Muscle layer of duodenum (tissue), 2 donors: ENCODE results near the gene ATP9B.

Source experiments
- H3K27ac ChIP-seq: one replicate; pipeline ENCODE4 v1.7.0; 2013; ENCODE audit warnings: mild to moderate bottlenecking, low read length
- H3K27me3 ChIP-seq: one replicate; pipeline ENCODE4 v1.7.0; 2013; ENCODE audit warnings: low read depth, mild to moderate bottlenecking, control low read depth, low read length
- H3K36me3 ChIP-seq, 2 donors: one replicate each; pipeline ENCODE4 v1.7.0; 2013; ENCODE audit warnings: low read length in 2 of 2, control low read depth in 1 of 2, mild to moderate bottlenecking in 1 of 2; ENCODE audit not compliant: insufficient read depth in 2 of 2, control insufficient read depth in 1 of 2
- H3K4me1 ChIP-seq, 2 donors: one replicate each; pipeline ENCODE4 v1.7.0; 2013; ENCODE audit warnings: low read length in 2 of 2, mild to moderate bottlenecking in 2 of 2, control low read depth in 1 of 2, moderate library complexity in 1 of 2; ENCODE audit not compliant: insufficient read depth in 2 of 2, control insufficient read depth in 1 of 2
- H3K4me3 ChIP-seq, 2 donors: one replicate each; pipeline ENCODE4 v1.7.0; 2013; ENCODE audit warnings: low read length in 2 of 2, low read depth in 1 of 2, mild to moderate bottlenecking in 1 of 2
- H3K9me3 ChIP-seq, 2 donors: one replicate each; pipeline ENCODE4 v1.7.0; 2013; ENCODE audit warnings: low read length in 2 of 2, control low read depth in 1 of 2, mild to moderate bottlenecking in 1 of 2; ENCODE audit not compliant: control insufficient read depth in 1 of 2
- donor health status: healthy.

The ATP9B gene, protein sequence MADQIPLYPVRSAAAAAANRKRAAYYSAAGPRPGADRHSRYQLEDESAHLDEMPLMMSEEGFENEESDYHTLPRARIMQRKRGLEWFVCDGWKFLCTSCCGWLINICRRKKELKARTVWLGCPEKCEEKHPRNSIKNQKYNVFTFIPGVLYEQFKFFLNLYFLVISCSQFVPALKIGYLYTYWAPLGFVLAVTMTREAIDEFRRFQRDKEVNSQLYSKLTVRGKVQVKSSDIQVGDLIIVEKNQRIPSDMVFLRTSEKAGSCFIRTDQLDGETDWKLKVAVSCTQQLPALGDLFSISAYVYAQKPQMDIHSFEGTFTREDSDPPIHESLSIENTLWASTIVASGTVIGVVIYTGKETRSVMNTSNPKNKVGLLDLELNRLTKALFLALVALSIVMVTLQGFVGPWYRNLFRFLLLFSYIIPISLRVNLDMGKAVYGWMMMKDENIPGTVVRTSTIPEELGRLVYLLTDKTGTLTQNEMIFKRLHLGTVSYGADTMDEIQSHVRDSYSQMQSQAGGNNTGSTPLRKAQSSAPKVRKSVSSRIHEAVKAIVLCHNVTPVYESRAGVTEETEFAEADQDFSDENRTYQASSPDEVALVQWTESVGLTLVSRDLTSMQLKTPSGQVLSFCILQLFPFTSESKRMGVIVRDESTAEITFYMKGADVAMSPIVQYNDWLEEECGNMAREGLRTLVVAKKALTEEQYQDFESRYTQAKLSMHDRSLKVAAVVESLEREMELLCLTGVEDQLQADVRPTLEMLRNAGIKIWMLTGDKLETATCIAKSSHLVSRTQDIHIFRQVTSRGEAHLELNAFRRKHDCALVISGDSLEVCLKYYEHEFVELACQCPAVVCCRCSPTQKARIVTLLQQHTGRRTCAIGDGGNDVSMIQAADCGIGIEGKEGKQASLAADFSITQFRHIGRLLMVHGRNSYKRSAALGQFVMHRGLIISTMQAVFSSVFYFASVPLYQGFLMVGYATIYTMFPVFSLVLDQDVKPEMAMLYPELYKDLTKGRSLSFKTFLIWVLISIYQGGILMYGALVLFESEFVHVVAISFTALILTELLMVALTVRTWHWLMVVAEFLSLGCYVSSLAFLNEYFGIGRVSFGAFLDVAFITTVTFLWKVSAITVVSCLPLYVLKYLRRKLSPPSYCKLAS

DNA sequence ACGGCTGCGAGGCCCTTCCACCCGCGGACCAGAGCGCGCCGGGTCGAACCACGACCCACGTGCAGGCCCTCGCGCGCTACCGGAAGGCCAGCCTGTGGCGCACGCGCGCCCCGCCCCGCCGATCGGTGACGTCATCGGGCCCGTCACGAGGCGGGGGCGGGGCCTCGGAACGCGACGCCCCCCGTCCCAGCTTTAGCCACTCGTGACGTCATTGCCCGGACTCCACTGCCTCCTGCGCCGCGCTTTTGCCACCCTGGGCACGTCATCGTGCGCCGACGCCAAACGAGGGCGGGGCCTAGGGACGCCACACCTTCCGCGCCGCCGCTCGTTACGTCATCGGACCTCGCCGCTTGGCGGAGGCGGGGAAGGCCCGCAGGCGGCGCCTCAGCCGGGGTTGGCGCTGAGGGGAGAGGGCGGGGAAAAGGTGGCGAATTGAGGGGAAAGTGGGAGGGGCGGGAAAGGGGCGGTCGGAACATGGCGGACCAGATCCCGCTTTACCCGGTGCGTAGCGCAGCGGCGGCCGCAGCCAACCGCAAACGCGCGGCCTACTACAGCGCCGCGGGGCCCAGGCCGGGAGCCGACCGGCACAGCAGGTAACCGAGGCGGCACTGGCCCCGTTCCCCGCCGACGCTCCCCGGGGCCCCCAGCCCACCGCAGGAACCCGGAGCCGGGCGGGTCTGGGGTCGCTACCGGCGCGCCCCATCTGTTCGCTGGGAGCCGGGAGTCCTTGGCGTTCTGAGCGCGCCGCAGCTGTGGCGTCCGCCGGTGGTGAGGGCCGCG is at the start of gene ATP9B:
TSS of gene ATP9B (plus strand) at position 458 of the 780 bp plus-strand sequence. CDS start at position 475, 17 bp downstream.
- Histone ChIP-seq H3K4me1 (peaks cover 6 to 15% of the 10 kb centered on the region in 2 donors), H3K9me3 (no peaks in the 10 kb centered on the region), H3K36me3 (no peaks in the 10 kb centered on the region), H3K27ac (peak within 1 kb of the TSS; percentile 92), H3K4me3 (peak within 1 kb of the TSS; percentile 72 to 86), H3K27me3 (no peaks in the 10 kb centered on the region)

DNA sequence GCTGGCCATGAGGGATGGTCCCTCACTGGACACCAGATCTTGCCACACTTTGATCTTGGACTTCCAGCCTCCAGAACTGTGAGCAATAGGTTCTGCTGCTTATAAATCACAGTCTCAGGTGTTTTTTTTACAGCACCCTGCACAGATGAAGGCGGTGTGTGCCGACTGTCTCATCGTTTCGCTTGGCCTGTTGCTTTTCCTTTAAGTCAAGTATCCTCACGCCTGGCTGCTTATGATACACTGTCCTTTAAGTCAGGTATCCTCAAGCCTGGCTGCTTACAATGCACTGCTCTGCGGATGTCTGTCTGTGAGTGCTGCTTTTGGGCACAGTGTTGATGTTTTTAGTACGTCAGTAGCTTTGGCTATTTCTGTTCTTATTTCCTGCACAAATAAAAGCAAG is 49.3 kb upstream of the ATP9B start:
- no peak overlapping the region for H3K4me3 ChIP-seq
- H3K27me3 ChIP-seq, result no peaks in the 10 kb centered on the region
- H3K9me3 ChIP-seq, result peaks cover 0 to 8% of the 10 kb centered on the region in 2 donors
- H3K27ac ChIP-seq, result no peak overlapping the region
- H3K36me3 ChIP-seq, result no peaks in the 10 kb centered on the region
- no peaks in the 10 kb centered on the region for H3K4me1 ChIP-seq

DNA sequence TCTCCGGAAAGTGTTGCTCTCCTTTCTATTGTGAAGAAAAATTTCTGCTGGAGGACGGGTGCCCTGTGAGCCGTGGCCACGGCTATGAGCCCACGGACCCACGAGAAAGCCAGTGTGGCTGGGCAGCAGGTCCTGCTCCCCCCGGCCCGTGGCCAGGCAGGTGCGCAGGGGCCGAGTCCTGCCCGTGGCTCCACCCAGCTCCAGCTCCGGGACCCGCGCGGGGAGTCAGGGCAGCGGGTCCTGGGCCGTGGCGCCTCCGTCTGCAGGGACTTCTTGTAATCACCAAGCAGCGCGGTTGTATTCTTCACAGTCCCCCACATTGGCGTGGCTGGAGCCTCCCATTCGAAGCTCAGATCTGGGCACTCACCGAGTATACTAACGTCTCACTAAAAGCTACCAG is 46.6 kb upstream of the ATP9B start:
- no peak overlapping the region for H3K4me3 ChIP-seq
- H3K36me3 ChIP-seq, result no peaks in the 10 kb centered on the region

DNA sequence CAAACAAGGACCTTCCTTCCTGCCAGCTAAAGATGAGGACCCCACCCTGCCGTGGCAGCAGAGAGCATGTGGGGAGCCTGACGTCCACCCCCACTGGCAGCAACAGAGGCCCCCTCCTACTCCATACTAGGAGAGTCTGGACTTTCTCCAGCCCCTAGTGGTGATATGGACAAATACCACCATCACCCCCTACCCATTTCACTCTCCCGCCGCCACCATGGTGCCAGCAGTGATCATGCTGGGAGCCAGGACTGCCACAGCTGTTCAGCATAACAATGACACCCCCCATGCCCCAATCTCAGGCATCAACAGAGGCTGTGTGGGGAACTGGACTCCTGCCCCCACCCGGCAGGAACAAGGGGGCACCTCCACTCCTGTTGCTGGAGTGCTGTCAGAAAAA is 42.7 kb upstream of the ATP9B start:
- H3K27me3 ChIP-seq, result no peaks in the 10 kb centered on the region
- peaks cover 0 to 26% of the 10 kb centered on the region in 2 donors for H3K9me3 ChIP-seq
- no peak overlapping the region for H3K27ac ChIP-seq
- H3K4me1 ChIP-seq, result no peaks in the 10 kb centered on the region
- H3K4me3 ChIP-seq, result no peak overlapping the region
- H3K36me3 ChIP-seq, result no peaks in the 10 kb centered on the region

More for the DNA sequence above, 46.6 kb upstream of the ATP9B start:
- Histone ChIP-seq H3K27me3 (no peaks in the 10 kb centered on the region), H3K4me1 (no peaks in the 10 kb centered on the region), H3K9me3 (peaks cover 0 to 8% of the 10 kb centered on the region in 2 donors), H3K27ac (no peak overlapping the region)

DNA sequence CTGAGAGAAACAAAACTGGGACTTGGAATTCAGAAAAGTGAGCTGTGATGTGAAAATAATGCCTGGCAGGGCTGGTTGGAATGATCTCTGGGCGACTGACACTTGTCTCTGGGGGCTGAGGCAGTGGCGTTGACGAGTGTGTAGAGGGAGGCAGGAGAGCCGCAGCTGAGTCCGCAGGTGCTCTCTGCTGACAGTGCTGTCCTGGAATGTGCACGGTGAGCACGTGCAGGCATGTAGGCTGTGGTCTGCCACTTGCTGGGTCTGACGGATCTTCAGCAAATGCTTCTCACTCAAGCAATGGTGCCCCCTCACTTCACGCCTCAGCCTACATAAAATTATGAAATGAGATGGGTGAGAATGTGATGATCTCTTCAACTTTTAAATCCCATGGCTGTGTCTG is 38.5 kb upstream of the ATP9B start:
- Histone ChIP-seq H3K4me3 (no peak overlapping the region), H3K4me1 (no peaks in the 10 kb centered on the region), H3K36me3 (no peaks in the 10 kb centered on the region)

DNA sequence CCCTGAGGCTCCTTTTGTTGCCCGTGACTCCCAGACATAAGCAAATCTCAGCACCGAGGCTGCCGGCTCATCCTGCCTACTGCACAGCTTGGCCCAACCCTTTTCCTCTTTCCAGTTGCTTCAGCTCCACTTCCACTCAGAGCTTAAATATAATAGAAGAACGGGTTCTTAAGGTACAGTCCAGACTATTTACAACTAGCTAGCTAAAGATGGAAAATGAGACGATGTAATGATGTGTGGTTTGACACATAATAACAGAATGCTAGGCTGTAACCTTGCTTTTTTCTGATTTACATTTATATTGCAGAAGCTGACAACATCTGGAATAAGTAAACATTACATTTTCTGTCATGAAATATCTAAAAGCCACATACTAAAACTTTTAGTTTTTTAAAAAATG is 26.9 kb upstream of the ATP9B start:
- Histone ChIP-seq H3K27me3 (no peaks in the 10 kb centered on the region), H3K4me3 (no peak overlapping the region), H3K4me1 (no peaks in the 10 kb centered on the region), H3K27ac (no peak overlapping the region), H3K36me3 (no peaks in the 10 kb centered on the region), H3K9me3 (no peaks in the 10 kb centered on the region)

More for the DNA sequence above, 38.5 kb upstream of the ATP9B start:
- Histone ChIP-seq H3K27me3 (no peaks in the 10 kb centered on the region), H3K9me3 (peaks cover 0 to 18% of the 10 kb centered on the region in 2 donors), H3K27ac (no peak overlapping the region)

DNA sequence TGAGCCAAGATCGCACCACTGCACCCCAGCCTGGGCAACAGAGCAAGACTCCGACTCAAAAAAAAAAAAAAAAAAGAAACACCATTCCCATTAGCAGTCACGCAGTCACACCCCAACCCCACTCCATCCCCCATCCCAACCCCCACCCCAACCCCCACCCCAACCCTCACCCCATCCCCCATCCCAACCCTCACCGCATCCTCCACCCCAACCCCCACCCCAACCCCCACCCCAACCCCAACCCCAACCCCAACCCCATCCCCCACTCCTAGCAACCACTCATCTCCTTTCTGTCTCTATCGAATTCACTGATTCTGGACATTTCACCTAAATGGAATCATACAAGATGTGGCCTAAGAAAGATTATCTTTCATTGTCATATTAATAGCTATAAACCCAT is 25.9 kb upstream of the ATP9B start:
- Histone ChIP-seq H3K4me1 (no peaks in the 10 kb centered on the region), H3K27me3 (no peaks in the 10 kb centered on the region), H3K9me3 (no peaks in the 10 kb centered on the region), H3K4me3 (no peak overlapping the region), H3K36me3 (no peaks in the 10 kb centered on the region), H3K27ac (no peak overlapping the region)

DNA sequence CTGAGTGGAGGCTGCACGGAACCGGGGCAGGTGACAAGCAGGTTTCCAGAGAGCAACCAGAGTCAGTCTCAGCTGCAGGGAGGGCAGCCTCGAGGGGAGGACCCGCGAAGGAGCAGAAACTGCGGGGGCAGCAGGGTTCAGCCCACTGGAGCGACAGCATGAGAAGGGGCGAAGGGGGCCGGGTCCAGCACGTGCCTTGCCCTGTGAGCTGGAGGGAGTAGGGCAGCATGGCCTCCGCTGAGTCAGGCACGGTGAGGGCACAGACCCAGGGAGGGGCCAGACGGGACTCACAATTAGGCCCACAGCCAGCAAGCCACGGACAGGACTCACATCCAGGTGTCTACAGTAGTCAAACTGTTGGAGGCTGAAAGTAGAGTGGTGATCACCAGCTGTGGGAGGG is 22.7 kb upstream of the ATP9B start:
- Histone ChIP-seq H3K36me3 (no peaks in the 10 kb centered on the region), H3K4me3 (no peak overlapping the region), H3K27me3 (no peaks in the 10 kb centered on the region), H3K9me3 (no peaks in the 10 kb centered on the region), H3K27ac (no peak overlapping the region), H3K4me1 (no peaks in the 10 kb centered on the region)

DNA sequence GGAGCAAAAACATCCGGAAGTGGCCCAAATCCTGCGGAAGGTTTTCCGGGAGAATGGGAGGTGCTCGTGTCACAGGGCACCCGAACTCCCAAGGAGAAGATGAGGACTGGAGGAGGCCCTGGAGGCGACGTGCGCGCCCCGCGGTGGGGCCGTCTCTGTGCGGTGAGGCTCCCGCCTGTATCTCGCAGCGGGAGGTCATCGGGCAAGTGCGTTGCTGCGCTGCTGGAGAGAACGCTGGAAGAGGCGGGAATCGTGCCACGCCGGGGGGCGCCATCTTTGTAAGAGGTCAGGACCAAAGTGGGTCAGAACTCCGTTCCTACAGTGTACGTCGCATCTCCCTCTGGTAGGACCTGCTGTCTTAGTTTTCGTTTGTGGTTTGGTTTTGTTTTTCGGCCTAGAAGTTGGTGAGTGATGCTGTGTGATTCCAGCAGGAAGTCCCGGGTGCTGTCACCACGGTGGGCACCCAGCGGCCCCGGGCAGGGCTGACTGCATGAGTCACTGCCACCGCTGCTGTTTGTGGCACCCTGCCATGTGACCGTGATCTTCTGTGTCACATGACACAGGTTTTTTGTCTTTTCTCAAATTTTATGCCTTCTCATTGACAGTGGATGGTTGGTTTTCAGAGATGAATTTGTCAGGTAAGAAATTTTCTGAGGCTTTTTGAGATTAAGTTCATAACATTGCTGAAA is 21.5 kb upstream of the ATP9B start:
- no peaks in the 10 kb centered on the region for H3K36me3 ChIP-seq

DNA sequence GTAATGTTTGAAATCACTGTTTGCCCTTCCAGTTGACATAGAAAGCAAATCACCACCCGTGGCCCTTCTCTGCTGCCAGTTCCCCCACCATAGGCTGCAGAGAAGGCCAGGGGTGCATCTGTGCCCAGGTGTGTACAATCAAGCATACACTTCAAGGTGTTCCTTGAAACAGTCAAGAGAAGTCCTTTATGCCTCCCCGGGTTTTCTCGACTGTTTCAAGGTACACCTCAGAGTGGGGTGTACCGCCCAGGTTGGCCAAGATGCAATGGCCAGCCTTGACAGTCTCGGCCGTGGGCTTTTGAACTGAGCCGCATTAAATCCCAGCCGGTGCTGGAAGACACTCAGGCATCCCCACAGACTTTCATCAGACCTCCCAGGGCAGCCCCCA is 21.0 kb upstream of the ATP9B start:
- Histone ChIP-seq H3K36me3 (no peaks in the 10 kb centered on the region), H3K27me3 (no peaks in the 10 kb centered on the region), H3K4me3 (no peak overlapping the region), H3K9me3 (no peaks in the 10 kb centered on the region), H3K27ac (no peak overlapping the region), H3K4me1 (no peaks in the 10 kb centered on the region)

More for the DNA sequence above, 21.5 kb upstream of the ATP9B start:
- Histone ChIP-seq H3K27ac (no peak overlapping the region), H3K9me3 (no peaks in the 10 kb centered on the region), H3K4me3 (no peak overlapping the region), H3K4me1 (no peaks in the 10 kb centered on the region), H3K27me3 (no peaks in the 10 kb centered on the region)
